ENCODE data around the gene KRT85.

The KRT85 gene

DNA sequence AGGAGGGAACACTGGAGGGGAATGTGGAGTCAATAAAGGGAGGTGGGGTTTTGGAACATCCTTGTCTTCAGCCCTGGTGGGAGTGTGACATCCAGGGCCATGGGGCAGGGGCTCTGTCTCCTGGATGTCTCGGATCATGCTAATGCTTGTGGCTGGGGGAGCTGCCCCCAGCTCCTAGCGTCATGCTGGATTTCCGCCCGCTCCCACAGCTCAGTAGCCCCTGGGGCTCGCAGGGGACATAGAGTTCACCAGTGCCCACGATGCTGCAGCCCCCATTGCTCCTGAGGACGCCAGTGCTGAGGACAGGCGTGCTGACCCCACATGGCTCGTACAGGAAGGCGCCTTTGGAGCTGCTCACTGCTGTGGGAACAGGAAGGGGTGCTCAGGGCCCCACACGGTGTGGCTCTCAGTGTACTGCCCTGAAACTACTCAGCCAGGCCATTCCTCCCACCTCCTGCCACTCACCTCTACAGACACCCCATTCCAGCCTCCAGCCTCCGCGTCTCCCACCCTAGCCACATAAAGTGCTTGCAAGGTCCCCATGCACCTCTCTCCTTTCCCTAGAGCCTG, 27.6 kb upstream of the KRT85 start:
- DNase-seq = no peak

DNA sequence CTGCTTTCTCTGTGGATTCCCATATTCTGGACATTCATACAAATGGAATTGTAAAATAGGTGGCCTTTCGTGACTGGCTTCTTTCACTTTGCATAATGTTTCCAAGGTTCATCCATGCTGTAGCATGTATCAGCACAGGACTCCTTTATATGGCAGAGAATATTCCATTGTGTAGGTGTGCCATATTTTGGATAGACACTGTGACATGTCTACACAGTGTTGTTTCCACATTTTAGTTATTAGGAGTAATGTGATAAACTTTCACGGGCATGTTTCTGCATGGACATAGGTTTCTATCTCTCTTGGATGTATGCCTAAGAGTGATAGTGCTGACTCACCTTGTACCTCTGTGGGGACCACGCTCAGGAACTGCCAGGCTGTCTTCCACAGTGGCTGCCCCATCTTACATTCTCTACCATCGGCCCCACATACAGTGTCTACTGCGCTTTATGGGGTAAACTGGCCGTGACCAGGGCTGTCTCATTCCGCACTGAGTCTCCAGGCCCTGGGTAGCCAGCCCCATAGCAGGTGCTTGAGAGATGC, 25.3 kb upstream of the KRT85 start:
- DNase-seq = no peak

DNA sequence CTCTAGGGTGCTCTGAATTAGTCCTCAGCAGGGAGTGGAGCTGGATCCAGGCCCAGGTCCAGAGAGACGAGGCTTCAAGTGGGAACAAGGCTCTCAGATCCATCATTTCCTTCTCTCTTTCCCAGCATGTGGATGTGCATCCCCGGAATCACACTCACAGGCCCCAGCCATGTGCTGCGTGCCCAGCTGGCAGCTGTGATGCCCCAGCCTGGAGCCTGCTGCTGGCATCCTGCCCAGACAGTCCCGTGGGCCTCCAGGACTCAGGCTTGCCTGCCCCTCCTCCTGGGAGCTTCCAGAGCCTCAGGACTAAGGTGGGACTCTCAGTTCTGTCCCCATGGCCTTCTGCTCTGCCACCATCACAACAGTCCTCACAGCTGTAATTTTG, 24.3 kb upstream of the KRT85 start:
- DNase-seq = peak; percentile 76

DNA sequence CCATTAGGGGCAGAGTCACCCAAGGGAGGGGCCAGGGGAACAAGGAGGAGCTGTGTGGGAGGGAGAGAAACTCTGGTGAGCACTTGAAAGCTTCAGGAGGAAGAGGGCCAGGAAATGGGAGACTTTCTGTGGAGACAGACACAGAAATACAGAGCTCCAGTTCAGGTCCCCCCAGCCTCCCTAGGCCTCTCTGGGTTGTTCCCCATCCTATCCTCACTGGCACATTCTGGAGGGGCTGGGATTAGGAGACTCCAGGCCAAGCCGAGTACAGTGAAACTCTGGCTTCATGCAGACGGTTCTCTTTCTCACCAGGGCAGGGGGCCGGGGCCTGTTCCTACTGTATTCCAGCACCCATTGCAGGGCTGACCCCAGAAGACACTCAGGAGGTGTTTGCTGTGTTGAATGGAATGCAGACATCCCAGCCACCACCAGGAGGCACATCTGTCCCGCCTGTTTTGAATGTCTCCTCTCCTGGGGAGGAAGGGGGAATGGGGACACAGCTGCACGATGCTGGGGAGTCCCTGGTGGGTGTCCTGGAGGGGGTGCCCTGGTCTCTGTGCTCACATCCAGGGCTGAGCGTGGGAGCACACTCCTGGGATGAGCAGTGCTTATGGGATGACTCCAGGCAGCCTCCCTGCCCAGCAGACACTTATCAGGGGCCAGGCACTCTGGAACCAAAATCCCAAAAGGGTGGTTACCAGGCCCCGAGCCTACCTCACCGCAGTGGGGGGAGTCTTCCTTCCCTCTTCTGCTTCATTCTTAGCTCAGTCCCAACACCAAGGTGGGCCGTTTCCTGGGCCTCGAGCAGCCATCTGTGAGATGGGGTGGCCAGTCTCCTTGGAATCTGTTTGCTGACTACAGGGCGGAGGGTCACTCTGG, 23.7 kb upstream of the KRT85 start:
- DNase-seq = no peak

DNA sequence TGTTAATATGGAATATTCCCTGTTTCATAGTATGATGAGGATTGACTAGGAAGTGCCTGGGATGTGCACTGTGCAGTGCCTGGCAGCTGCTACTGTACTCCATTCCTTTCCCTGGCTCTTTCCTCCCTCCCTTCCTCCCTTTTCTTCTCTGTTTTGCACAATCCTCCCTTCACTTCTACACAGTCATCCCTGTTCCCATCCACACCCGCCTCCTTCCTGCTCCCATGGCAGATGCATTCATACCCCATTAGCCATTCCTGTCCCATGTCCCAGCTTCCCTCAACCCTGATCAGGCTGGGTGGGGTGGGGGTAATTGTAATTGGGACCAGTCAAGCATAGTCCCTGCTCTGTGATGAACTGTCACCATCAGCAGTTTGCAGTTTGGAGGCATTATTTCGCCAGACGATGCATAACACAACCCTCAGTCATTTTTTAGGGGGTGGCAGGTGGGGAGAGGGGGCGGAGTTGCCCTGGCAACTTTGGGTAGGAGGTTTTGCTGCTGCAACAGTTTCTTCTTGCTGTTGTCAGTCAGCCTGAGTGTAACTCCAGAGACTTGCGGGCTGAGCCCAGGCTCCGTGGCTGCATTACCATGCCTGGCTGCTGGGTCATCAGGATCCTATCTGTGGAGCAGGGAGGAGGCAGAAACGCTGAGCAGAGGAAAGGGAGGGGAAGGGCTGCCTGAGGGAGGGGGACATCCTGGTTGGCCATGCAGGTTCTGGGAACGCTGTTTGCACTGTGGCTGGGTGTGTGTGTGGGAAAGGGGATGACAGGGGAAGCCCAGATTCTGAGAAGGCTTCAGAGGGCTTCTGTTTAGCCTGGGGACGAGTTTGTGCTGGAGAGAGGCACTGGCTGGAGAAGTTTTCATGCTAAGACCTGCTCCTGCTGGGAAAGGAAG, 22.3 kb upstream of the KRT85 start:
- DNase-seq = no peak

DNA sequence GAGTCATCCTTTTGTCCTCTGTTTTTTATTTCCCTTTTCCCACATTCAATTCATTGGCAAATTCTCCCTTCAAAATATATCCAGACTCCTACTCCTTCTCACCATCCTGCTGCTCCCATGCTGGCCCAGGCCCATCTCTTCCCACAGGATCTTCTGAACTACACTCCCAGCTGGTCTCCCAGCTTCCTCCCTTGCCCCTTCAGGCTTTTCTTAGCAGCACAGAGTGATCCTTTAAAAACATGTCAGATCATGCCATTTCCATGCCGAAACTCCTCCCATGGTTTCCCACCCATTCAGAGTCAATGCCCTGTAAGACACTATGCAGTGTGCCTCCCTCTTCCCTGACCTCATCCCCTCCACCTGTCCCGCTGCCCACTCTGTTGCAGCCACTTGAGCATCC, 20.6 kb upstream of the KRT85 start:
- DNase-seq = no peak

DNA sequence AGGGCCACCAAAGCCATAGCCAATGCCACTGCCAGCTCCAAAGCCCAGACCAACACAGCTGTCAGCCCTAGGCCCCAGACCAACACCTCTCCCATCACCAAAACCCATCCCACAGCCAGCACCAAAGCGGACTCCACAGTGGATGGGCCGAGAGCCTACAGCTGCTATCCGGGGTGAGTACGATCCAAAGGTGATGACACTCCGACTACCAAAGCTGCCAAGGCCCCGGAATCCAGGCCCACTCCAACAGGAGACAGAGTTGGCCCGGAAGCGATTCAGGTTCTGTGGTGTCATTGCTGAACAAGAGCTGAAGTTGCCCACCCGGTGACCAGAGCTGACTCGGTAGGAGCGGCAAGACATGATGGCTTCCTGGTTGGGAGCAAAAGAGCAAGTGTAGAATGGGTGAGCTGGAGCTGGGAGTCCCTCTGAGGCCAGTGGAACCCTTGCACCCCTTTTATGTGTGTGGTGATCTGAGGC, 18.0 kb upstream of the KRT85 start, which contains the start of gene KRT84:
Gene KRT84, minus strand, starts transcription at position 427 of the 477 bp plus-strand sequence. Its CDS starts 67 bp downstream, at position 360.
- DNase-seq = no peak

DNA sequence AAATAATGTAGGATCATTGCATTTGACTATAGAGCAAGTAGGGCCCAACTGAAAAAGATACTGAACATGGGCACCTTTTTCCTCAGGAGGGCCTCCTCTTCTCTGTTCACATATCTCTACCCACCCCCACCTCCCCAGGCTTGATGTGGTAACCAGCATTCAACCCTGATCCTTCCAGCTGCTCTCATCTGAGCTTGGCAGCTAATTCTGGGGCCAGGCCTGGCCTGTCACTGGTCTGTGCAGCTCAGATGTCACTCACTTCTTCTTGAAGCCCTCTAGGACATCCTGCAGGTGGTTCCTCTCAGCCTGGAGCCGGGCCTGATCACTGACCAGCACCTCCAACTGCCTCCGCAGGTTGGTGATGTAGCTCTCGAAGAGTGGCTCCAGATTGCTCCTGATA, 16.1 kb upstream of the KRT85 start:
- no peak for DNase-seq

DNA sequence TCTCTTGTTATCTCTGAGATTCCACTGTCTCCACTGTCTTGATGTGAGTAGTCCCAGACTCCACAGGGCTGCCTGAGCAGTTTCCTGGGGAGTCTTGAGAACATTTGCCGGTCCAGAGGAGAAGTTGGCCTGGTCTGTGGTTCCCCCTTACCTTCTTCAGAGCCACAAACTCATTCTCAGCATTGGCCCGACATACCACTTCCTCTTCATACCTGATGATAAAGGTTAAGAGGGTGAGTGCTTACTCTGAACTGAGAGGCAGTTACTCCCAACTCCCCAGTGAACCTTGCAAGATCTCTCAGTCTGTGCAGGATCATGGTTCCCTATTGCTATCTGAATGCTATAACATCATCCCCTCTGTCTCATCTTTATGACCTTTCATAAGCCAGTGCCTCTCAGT, 15.6 kb upstream of the KRT85 start:
- no peak for DNase-seq

DNA sequence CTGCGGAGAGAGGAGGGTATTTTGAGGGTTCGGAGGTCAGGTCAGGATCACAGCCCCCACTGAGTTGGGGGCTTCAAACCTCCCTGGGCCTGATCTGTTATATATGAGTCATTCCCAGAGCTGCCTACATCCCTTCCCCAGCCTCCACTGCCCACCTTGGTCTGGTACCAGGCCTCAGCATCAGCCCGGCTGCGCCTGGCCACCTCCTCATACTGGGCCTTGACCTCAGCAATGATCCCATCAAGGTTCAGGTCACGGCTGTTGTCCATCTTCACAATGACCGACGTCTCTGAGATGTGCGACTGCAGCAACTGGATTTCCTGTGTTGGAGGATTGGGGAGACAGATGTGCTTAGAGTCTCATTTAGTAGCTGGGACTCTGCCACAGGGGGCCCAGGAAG, 13.9 kb upstream of the KRT85 start:
- DNase-seq = no peak

DNA sequence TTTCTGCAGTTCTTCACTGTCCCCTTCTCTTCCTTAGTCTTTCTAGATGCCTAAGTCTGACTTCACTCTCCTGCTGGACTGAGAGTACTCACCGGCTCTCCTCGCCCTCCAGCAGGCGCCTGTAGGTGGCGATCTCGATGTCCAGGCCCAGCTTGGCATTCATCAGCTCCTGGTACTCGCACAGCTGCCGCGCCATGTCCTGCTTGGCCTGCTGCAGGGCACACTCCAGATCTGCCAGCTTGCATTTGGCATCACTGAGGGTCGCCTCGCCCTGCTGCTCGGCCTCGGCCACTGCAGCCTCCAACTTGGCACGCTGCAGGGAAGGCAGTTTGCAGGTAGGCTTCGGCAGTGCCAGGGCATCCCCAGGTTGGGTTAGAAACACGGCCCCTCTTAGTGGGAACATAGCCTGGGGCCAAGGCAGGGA, 13.0 kb upstream of the KRT85 start:
- DNase-seq = no peak

DNA sequence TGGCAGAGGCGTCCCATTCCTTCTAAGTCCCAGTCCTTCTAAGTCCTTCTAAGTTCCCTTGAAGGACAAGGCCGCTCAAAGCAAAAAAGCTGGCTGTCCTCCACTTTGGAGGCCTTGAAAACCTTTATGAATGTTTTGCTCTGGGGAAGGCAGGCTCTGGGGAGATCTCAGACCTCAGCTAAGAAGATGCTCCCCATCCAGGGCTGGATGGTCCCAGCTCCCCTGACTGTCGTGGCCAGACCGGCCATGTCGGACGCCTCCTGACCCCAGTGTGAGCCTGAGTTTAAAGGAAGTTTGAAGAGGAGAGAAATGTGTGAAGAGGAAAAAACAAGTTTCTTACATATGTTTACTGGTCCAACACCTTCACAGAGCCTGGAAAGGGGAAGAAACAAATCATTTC, 12.3 kb upstream of the KRT85 start:
- DNase-seq = no peak

DNA sequence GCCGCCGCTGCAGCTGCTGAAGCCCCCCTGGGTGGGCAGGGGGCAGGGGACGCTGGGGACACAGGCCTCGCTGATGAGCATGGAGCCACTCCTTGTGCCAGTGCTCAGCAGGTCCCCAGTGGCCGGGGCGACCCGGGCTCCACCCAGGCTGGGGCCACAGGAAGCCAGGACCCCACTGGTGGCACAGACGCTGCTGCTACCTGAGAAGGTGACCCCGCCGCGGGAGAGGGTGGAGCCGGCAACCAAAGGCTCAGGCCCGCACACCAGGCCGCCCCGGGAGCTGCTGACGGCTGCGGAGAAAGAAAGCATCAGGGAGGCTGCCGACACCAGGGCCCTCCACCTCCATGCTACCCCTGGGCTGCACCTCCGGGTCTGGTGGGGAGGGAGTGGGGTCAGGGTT, 10.8 kb upstream of the KRT85 start:
- DNase-seq = no peak

DNA sequence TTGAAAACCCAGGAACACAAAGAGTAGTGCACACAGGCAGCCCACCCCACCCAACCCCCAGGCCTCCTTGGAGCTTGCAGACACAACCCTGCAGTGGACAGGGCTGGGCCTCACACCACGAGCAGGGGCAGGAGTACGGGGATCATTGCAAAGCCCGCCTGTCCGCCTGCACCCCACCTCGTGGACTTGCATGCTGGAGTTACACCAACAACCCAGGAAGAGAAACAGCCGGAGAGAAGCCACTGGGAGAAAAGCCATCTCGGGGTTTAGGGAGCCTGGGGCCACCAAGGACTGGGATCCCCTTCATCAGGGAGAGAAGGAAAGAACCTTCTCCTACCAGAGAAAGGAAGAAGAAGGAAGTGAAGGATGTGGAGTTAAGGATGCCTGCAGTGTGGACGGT, 10.0 kb upstream of the KRT85 start:
- no peak for DNase-seq

DNA sequence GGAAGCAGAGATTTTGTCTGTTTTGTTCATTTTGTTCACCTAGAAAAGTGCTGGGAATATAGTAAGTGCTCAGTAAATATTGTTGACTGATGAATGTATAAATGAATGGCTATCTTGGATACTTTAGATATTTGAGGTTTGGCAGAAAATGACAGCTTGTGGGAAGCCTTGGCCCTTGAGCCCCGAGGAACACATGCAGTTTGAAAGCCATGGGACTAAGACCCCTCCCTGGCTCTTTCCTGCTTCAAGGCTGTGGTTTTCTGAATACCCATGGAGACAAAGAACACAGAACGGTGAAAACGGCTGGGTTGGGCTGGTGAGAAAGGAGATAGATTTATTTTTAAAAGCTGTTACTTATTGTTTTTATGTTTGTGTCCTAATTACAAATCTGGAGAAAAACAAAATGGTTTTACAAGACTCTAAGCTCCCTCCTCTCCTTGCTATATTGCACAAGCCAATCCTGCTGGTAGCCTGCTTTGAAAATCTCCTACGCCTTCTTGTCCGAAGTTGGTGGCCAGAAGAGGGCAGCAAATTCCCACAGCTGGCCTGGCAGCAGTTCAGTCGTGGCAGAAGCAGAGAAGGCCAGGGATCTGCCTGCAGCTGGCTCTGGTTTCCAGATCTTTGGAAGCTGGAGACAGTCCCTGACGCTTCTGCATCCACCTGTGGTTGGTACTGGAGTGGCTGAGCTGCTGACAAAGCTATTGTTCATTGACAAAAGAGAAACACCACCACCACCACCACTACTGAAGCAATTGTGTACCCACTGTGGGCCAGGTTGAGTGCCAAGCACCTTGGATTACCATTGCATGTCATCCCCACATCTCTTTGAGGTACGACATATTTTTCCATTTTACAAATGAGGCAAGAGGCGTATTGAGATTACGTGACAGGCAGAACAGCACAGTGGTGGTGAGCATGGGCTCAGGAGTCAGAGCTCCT, 5.2 kb upstream of the KRT85 start:
- DNase-seq = peak; percentile 64

DNA sequence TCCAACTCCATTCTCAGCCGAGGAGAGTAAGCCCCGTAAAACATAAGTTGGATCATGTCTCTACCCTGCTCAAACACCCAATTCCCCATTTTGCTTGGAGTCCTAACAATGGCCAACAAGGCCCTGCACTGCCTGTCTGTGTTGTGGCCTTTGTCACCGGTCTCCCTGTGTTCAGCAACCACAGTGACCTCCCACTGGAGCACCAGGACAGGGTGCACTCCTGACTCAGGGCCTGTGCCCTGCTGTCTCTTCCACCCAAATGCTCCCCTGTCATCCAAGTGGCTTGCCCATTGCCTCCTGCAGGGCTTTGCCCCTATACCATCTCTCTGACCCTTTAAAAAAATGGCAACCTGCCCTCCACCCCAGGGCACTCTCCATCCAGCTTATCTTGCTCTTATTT, 4.4 kb upstream of the KRT85 start:
- DNase-seq = no peak

DNA sequence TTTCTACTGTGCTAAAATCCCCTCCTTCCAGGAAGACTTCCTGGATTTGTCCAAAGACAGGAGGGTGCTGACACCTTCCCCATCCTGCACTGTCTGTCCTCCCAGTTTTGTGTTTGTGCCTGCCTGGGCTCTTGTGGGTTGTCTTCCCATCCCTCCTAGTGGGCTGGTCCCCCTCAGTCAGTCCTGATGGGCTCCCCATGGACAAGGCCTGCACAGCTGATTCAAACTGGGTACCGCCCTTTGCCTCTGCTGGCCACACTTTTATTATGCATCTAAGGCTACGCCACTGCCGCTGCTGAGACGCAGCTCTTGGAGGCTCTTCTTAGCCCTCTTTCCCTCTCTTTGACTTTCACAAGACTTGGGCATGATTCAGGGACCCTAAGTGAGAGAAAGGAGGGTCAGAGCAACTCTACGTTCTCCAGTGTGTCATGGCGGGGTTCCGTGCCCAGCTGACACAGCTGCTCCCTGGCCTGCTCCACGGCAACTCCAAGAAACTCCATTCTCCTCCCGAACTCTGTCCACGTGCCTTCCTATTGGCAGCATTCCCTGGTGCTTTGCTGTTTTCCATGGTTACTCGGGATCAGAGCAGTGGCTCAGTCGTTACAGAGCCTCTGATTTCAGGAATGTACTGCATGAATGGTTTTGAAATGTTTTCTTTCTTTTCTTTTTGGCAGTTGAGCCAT, 3.8 kb upstream of the KRT85 start:
- no peak for DNase-seq

DNA sequence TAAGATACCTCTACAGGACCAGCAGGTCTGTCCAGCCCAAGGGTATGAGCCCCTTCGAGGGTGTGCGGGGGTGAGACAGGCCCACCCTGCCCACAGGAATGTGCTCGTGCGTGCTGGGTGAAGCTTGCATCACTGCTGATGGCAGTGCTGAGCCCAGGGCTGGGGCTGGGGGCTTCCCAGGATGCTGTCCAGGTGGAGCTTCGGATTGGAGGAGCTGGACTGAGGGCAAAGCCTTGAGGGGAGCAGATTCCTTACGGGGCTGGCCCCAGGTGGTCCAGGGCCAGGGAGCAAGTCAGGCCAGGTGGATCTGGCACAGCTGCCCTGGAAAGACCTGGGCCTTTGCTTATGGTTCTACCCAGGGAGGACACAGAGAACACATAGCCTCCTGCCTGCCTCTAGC, 2.5 kb upstream of the KRT85 start:
- DNase-seq = no peak

DNA sequence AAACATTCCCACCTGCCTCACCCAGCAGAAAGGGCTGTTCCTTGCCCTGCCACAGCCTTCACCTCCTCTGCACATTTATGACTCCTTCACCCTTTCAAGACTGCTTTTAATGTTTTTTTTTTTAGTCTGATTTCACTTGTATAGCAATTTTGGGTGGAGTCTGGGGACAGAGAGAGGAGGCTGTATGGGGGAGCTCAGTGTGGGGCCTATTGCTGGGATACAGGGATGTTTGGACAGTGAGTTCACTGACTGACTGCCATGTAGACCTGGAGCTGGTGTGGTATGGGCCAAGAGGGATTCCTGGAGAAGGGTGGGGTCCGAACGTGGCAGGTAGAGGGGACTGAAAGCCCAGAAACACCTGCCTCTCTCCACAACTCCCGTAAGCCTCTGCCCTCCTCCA, 1.9 kb upstream of the KRT85 start:
- no peak for DNase-seq

DNA sequence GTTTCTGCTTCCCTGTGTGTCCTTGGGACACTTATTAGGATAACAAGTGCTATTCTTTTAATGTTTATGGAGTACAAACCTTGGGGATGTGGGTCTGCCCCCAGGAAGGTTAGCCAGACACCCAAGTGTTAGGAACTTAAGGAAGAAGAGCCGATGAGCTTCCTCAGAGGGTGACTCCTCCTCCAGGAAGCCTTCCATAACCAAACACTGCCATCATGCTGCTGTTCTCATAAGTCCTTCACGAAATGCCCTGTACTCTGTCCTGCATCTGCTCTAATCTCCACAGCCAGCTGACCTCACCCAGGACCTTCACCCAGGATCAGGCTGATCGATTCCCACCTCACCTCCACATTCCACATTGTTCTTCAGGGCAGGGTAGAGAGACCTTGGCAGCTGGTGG, 1.2 kb upstream of the KRT85 start:
- no peak for DNase-seq

DNA sequence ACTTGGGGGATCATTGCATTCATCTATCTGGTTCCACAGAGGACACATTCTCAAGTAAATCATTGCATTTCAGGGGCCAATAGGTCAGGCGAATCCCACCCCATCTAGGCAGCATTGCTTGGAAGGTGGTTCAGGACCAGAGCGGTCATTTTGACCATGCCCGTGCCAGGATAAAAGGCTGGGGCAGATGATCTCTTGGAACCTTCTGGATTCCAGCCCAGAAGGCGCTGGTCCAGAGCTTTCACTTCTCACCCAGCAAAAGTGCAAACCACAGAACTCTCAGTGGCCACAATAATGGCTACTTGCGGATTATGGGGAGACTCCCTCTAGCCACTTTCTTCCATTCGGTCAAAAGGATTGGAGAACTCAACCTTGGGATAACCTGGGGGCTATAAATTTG, 595 bp upstream of the KRT85 start:
- DNase-seq = no peak
